ES-I3 (cell line): Measurements from ENCODE around the gene PSMB7.

ENCODE experiments used
- H3K36me3 ChIP-seq: 2 replicates; pipeline ENCODE4 v1.6.1; 2013; ENCODE audit warnings: mild to moderate bottlenecking, low read length, control low read depth, moderate library complexity; ENCODE audit not compliant: insufficient read depth
- H3K4me1 ChIP-seq: 2 replicates; pipeline ENCODE4 v1.6.1; 2013; ENCODE audit warnings: mild to moderate bottlenecking, control low read depth, low read length; ENCODE audit not compliant: insufficient read depth
- H3K9ac ChIP-seq: 2 replicates; pipeline ENCODE4 v1.6.1; 2013; ENCODE audit warnings: low read depth, mild to moderate bottlenecking, low read length, moderate library complexity
- H3K9me3 ChIP-seq: 2 replicates; pipeline ENCODE4 v1.6.1; 2013; ENCODE audit warnings: mild to moderate bottlenecking, low read length, moderate library complexity; ENCODE audit not compliant: control insufficient read depth, insufficient read depth

Gene PSMB7

GRCh38 chr9:124348831-124349230 is 66.4 kb downstream of the PSMB7 start:
- no peaks in the 10 kb centered on the region for H3K4me1 ChIP-seq
- H3K36me3 ChIP-seq = peaks cover 27% of the 10 kb centered on the region
- no peak overlapping the region for H3K9ac ChIP-seq
- no peaks in the 10 kb centered on the region for H3K9me3 ChIP-seq

GRCh38 chr9:124348363-124348762 is 66.9 kb downstream of the PSMB7 start:
- no peak overlapping the region for H3K9ac ChIP-seq
- H3K36me3 ChIP-seq = peaks cover 23% of the 10 kb centered on the region

GRCh38 chr9:124347968-124348358 is 67.3 kb downstream of the PSMB7 start:
- H3K36me3 ChIP-seq = peaks cover 19% of the 10 kb centered on the region
- H3K4me1 ChIP-seq = peaks cover under 1% of the 10 kb centered on the region; the same call in 1 of the 2 replicates
- H3K9me3 ChIP-seq = no peaks in the 10 kb centered on the region
- no peak overlapping the region for H3K9ac ChIP-seq

More at GRCh38 chr9:124348363-124348762, 66.9 kb downstream of the PSMB7 start:
- H3K4me1 ChIP-seq = no peaks in the 10 kb centered on the region
- no peaks in the 10 kb centered on the region for H3K9me3 ChIP-seq

- Histone ChIP-seq H3K9ac (no peak overlapping the region), H3K4me1 (peaks cover 6% of the 10 kb centered on the region; the same call in 1 of the 2 replicates), H3K9me3 (no peaks in the 10 kb centered on the region), H3K36me3 (peaks cover 18% of the 10 kb centered on the region; the same call in 1 of the 2 replicates)
These were observed 67.9 kb downstream of the PSMB7 start for GRCh38 chr9:124347206-124347967.

- peaks cover 6% of the 10 kb centered on the region; the same call in 1 of the 2 replicates for H3K4me1 ChIP-seq
- H3K36me3 ChIP-seq = peaks cover 16% of the 10 kb centered on the region; the same call in 1 of the 2 replicates
- H3K9ac ChIP-seq = no peak overlapping the region
- H3K9me3 ChIP-seq = no peaks in the 10 kb centered on the region
These were observed 68.7 kb downstream of the PSMB7 start for GRCh38 chr9:124346347-124347163.

GRCh38 chr9:124345751-124346281 is 69.4 kb downstream of the PSMB7 start:
- Histone ChIP-seq H3K9me3 (no peaks in the 10 kb centered on the region), H3K4me1 (peaks cover 6% of the 10 kb centered on the region; the same call in 1 of the 2 replicates), H3K9ac (no peak overlapping the region), H3K36me3 (peaks cover 10% of the 10 kb centered on the region; the same call in 1 of the 2 replicates)

- no peaks in the 10 kb centered on the region for H3K9me3 ChIP-seq
- H3K4me1 ChIP-seq = peaks cover 6% of the 10 kb centered on the region; the same call in 1 of the 2 replicates
- no peak overlapping the region for H3K9ac ChIP-seq
- H3K36me3 ChIP-seq = 0 out of 2 replicates have a peak, but pooled peaks cover 10% of the 10 kb centered on the region
These were observed 70.2 kb downstream of the PSMB7 start for GRCh38 chr9:124345063-124345462.

GRCh38 chr9:124344291-124345050 is 70.8 kb downstream of the PSMB7 start:
- Histone ChIP-seq H3K9ac (no peak overlapping the region), H3K4me1 (peaks cover 6% of the 10 kb centered on the region; the same call in 1 of the 2 replicates), H3K36me3 (0 out of 2 replicates have a peak, but pooled peaks cover 10% of the 10 kb centered on the region), H3K9me3 (no peaks in the 10 kb centered on the region)

GRCh38 chr9:124343533-124344290 is 71.5 kb downstream of the PSMB7 start:
- H3K9ac ChIP-seq = no peak overlapping the region
- H3K4me1 ChIP-seq = peaks cover 6% of the 10 kb centered on the region; the same call in 1 of the 2 replicates
- 0 out of 2 replicates have a peak, but pooled peaks cover 7% of the 10 kb centered on the region for H3K36me3 ChIP-seq
- no peaks in the 10 kb centered on the region for H3K9me3 ChIP-seq

GRCh38 chr9:124342776-124343485 is 72.3 kb downstream of the PSMB7 start:
- no peak overlapping the region for H3K9ac ChIP-seq
- peaks cover 6% of the 10 kb centered on the region; the same call in 1 of the 2 replicates for H3K4me1 ChIP-seq
- H3K36me3 ChIP-seq = peaks cover 6% of the 10 kb centered on the region; the same call in 1 of the 2 replicates
- no peaks in the 10 kb centered on the region for H3K9me3 ChIP-seq

GRCh38 chr9:124342402-124342775 is 72.9 kb downstream of the PSMB7 start:
- Histone ChIP-seq H3K9ac (no peak overlapping the region), H3K9me3 (no peaks in the 10 kb centered on the region), H3K4me1 (peaks cover 6% of the 10 kb centered on the region; the same call in 1 of the 2 replicates), H3K36me3 (peaks cover 5% of the 10 kb centered on the region; the same call in 1 of the 2 replicates)

- Histone ChIP-seq H3K9ac (no peak overlapping the region), H3K4me1 (peaks cover 6% of the 10 kb centered on the region; the same call in 1 of the 2 replicates), H3K36me3 (peaks cover 5% of the 10 kb centered on the region; the same call in 1 of the 2 replicates), H3K9me3 (no peaks in the 10 kb centered on the region)
These were observed 73.6 kb downstream of the PSMB7 start for GRCh38 chr9:124341455-124342170.
